Endodermal cell (in vitro differentiated cells): ENCODE data around the gene DTNBP1. TPM values are rescaled to one million over a fixed set of nuclear protein-coding genes. Genes with fewer than 3 reads are reported as not detected.

Experiments used
- DNase-seq: peaks from one replicate; pipeline ENCODE4 v3.0.0-alpha.2; 2017
- H3K27ac ChIP-seq: 2 replicates; pipeline ENCODE4 v1.5.1; 2013; ENCODE audit warnings: mild to moderate bottlenecking, low read depth, low read length, moderate library complexity
- H3K27me3 ChIP-seq: 2 replicates; pipeline ENCODE4 v1.6.1; 2013; ENCODE audit warnings: mild to moderate bottlenecking, low read length, moderate library complexity; ENCODE audit not compliant: insufficient read depth, control insufficient read depth, poor library complexity, severe bottlenecking
- H3K36me3 ChIP-seq: 2 replicates; pipeline ENCODE4 v1.7.0; 2013; ENCODE audit warnings: mild to moderate bottlenecking, low read length, moderate library complexity; ENCODE audit not compliant: control insufficient read depth, insufficient read depth
- H3K4me1 ChIP-seq: one replicate; pipeline ENCODE4 v1.7.0; 2013; ENCODE audit warnings: low read length; ENCODE audit not compliant: control insufficient read depth, insufficient read depth
- H3K4me3 ChIP-seq: 2 replicates; pipeline ENCODE4 v1.5.1; 2013; ENCODE audit warnings: mild to moderate bottlenecking, low read length, moderate library complexity
- H3K9ac ChIP-seq: 2 replicates; pipeline ENCODE4 v1.6.1; 2013; ENCODE audit warnings: mild to moderate bottlenecking, low read length, moderate library complexity; ENCODE audit not compliant: poor library complexity, severe bottlenecking; ENCODE audit errors: extremely low read depth
- H3K9me3 ChIP-seq: 2 replicates; pipeline ENCODE4 v1.6.1; 2013; ENCODE audit warnings: mild to moderate bottlenecking, low read length, moderate library complexity; ENCODE audit not compliant: control insufficient read depth
- H3K27ac Mint-ChIP-seq: 2 replicates; pipeline ENCODE4 v1.8.0; 2020; ENCODE audit warnings: mixed read lengths
- H3K27me3 Mint-ChIP-seq: 2 replicates; pipeline ENCODE4 v1.8.0; 2021; ENCODE audit warnings: mild to moderate bottlenecking, mixed read lengths; ENCODE audit not compliant: insufficient read depth
- H3K36me3 Mint-ChIP-seq: 2 replicates; pipeline ENCODE4 v1.8.0; 2020; ENCODE audit warnings: low read depth, mixed read lengths
- H3K4me1 Mint-ChIP-seq: 2 replicates; pipeline ENCODE4 v1.8.0; 2020; ENCODE audit warnings: mixed read lengths
- H3K4me3 Mint-ChIP-seq: 2 replicates; pipeline ENCODE4 v1.8.0; 2020; ENCODE audit warnings: mild to moderate bottlenecking, moderate library complexity, mixed read lengths
- H3K9me3 Mint-ChIP-seq: 2 replicates; pipeline ENCODE4 v1.8.0; 2020; ENCODE audit warnings: mild to moderate bottlenecking, mixed read lengths
- CTCF ChIP-seq: fragments of 200-600 bp; sonication (generic); conservative IDR thresholded peaks from 2 replicates; pipeline ENCODE4 v1.5.0; 2021; ENCODE audit warnings: antibody characterized with exemption, mild to moderate bottlenecking
- WGBS, 2 experiments: methylation state at CpG; one replicate each; pipeline versions ENCODE4 v1.1.5 to v1.1.7; 2013; ENCODE audit warnings: missing lambda C conversion rate in 2 of 2, mixed read lengths in 1 of 2; ENCODE audit not compliant: insufficient coverage in 1 of 2, insufficient read length in 1 of 2; 5-methylcytosine and 5-hydroxymethylcytosine counted together
- long read RNA-seq, 4 experiments: library from polyadenylated mRNA in 2 of 4; library from RNA in 1 of 4; library from capped mRNA in 1 of 4; stranded (forward) in 3 of 4; unstranded in 1 of 4; transcript quantifications; one replicate each; pipeline ENCODE4 v2.0.0, GENCODE V29; 2020 to 2021; ENCODE audit warnings: inconsistent platforms in 1 of 4
- polyA plus RNA-seq, 2 experiments: library from polyadenylated mRNA; stranded (reverse); fragments of 50-300 nt; gene quantifications; one replicate each; pipeline ENCODE4 v1.2.3, GENCODE V29; 2013
- total RNA-seq, 2 donors: library from RNA; stranded (reverse); fragmentation: NEBNext Ultra II Directional in 1 of 2; extraction: Animal tissue kit (Norgen Biotek cat#: 25700) in 1 of 2; gene quantifications; 2 replicates in 1 of 2; 3 replicates in 1 of 2; pipeline ENCODE4 v1.2.1, GENCODE V29; 2021

The DTNBP1 gene
- total RNA-seq = 10 to 100 TPM; 14.1 to 31.4 TPM
- 18.1 TPM for polyA plus RNA-seq (2013, experiment 1 of 2)
- polyA plus RNA-seq (2013, experiment 2 of 2) = 20.9 TPM
- long read RNA-seq, experiment 1, partial matches to known transcripts = 3 of 16 reads
- long read RNA-seq, experiment 1, other reads (novel, unspliced or antisense) = 13 of 16 reads
- long read RNA-seq, experiment 2, transcript DTNBP1-202 (10 exons, 1,403 nt) = major isoform, 31 of 50 reads
- long read RNA-seq, experiment 2, transcript DTNBP1-203 (9 exons, 1,359 nt) = minor isoform, 6 of 50 reads
- long read RNA-seq, experiment 2, partial matches to known transcripts = 0 of 50 reads
- long read RNA-seq, experiment 2, other reads (novel, unspliced or antisense) = 9 of 50 reads
- long read RNA-seq, experiment 3, transcript DTNBP1-202 (10 exons, 1,403 nt) = major isoform, 10 of 16 reads
- long read RNA-seq, experiment 3, partial matches to known transcripts = 0 of 16 reads
- long read RNA-seq, experiment 3, other reads (novel, unspliced or antisense) = 3 of 16 reads
- long read RNA-seq, experiment 4, transcript DTNBP1-202 (10 exons, 1,403 nt) = major isoform, 92 of 143 reads
- long read RNA-seq, experiment 4, transcript DTNBP1-203 (9 exons, 1,359 nt) = minor isoform, 9 of 143 reads
- long read RNA-seq, experiment 4, transcript DTNBP1-212 (8 exons, 1,305 nt) = minor isoform, 5 of 143 reads
- long read RNA-seq, experiment 4, transcript DTNBP1-207 (10 exons, 1,404 nt) = minor isoform, 12 of 143 reads
- long read RNA-seq, experiment 4, partial matches to known transcripts = 3 of 143 reads
- long read RNA-seq, experiment 4, other reads (novel, unspliced or antisense) = 21 of 143 reads

DNA sequence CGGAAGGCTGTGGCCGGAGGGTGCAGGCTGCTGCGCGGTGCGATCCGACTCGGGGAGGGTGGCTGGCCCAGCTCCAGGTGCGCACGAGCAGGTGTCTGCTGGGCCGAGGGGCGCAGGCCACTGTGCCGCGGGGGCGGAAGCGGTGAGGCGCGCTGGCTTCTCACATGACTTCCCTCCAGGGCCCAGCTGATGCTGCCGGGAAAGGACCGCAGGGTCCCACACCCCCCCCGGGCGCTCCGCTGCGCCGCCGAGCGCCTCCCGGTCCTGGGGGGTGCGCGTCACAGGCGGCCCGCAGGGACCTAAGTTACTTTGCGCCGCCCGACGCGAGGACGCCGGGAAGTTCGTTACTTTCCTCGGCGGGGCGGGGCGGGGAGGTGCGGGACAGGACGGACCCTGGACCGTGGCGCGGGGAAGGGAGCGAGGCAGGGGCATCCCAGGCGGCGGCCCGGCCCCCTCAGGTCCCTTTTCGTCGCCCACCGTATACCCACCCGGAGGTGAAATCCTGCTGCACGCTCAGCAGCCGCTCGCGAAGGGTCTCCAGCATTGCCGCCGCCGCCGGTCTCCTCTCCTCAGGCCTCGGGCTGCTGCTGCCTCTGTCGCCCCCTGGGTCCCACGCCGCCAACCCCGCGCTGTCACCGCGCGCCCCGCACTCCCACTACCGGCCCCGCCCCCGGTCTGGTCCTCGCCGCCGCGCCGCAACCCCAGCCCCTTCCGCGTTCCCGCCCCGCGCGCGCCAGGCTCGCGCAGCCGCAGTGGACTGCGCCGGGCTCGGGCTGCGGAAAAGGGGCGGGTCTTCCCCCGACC lies at the start of gene DTNBP1:
Gene DTNBP1, minus strand, starts transcription at position 703 of the 804 bp plus-strand sequence. Its CDS starts 159 bp downstream, at position 544.
- Histone ChIP-seq H3K36me3 (no peaks in the 10 kb centered on the region), H3K27ac (no peak within 1 kb of the TSS), H3K9ac (peak within 1 kb of the TSS; percentile 37), H3K27me3 (peaks cover 12% of the 10 kb centered on the region), H3K4me3 (peak within 1 kb of the TSS; percentile 85), H3K4me1 (no peaks in the 10 kb centered on the region), H3K9me3 (no peaks in the 10 kb centered on the region)
- Mint-ChIP-seq H3K4me1 (peaks cover 6% of the 10 kb centered on the region), H3K36me3 (peaks cover 3% of the 10 kb centered on the region), H3K9me3 (no peaks in the 10 kb centered on the region), H3K27me3 (peaks cover 32% of the 10 kb centered on the region), H3K27ac (peak within 1 kb of the TSS; percentile 61), H3K4me3 (peak within 1 kb of the TSS; percentile 73)
- 0 to 1% methylated on average over 26 to 98 of the region's 98 CpGs for WGBS, 2 experiments
- TF ChIP-seq CTCF = no peak
- peak; percentile 93 for DNase-seq

DNA sequence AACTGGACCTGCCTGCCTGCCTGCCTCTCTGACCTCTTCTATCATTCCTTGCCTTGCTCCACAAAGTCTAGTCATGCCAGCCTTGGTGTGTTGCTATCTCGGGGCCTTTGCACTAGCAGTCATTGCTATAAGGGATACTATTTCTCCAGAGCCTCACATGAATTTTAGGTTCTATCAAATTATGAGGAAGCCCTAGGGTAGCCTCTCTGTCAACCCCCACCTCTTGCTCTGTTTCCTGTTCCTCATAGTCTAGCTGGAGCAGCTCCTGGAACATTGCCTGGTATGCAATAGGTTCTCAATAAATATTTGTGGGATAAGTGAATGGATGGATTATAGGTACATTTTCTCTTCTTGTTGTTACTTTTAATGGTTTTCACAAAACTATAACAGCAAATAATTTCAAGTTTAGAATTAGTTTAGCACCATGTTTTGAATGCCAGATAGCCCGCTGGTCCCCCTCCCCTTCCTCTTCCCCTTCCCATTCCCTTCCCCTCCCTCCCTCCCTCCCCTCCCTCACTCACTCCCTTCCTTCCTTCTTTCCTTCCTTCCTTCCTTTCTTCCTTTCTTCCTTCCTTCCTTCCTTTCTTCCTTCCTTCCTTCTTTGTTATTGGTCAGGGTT lies 46.9 kb upstream of the DTNBP1 start:
- Mint-ChIP-seq H3K36me3 (no peaks in the 10 kb centered on the region), H3K4me3 (no peak overlapping the region), H3K9me3 (peaks cover 4% of the 10 kb centered on the region), H3K4me1 (no peaks in the 10 kb centered on the region), H3K27ac (no peak overlapping the region), H3K27me3 (peaks cover 2% of the 10 kb centered on the region)
- 92 to 100% methylated on average over 1 to 2 of the region's 2 CpGs for WGBS, 2 experiments
- Histone ChIP-seq H3K4me3 (no peak overlapping the region), H3K9me3 (no peaks in the 10 kb centered on the region), H3K36me3 (no peaks in the 10 kb centered on the region), H3K9ac (no peak overlapping the region), H3K4me1 (no peaks in the 10 kb centered on the region), H3K27ac (no peak overlapping the region), H3K27me3 (no peaks in the 10 kb centered on the region)
- DNase-seq = no peak
- no peak for TF ChIP-seq CTCF

DNA sequence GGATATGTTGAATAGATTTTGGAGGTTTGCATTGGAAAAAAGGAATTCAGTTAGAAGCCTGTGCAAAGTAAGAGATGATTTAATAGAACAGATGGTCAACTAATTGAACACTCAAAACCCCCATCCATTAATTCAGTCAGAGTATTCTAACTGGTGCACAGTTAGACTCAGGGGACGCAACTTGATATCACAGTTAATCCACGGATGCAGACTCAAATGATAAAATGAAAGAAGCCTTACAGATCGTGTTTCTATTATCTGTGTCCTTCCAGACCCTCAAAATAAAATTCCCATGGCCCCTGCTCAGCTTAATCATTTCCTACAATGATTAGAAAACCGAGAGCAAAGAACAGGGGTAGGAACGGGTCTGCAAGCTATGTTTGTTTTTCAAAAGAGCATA lies 45.4 kb upstream of the DTNBP1 start:
- Mint-ChIP-seq H3K27me3 (peaks cover 2% of the 10 kb centered on the region), H3K36me3 (no peaks in the 10 kb centered on the region), H3K27ac (no peak overlapping the region), H3K4me3 (no peak overlapping the region), H3K9me3 (no peaks in the 10 kb centered on the region), H3K4me1 (no peaks in the 10 kb centered on the region)
- no peak overlapping the region for H3K9ac ChIP-seq
- no peak overlapping the region for H3K4me3 ChIP-seq
- no peak for DNase-seq
- no peaks in the 10 kb centered on the region for H3K27me3 ChIP-seq
- TF ChIP-seq CTCF = no peak
- H3K9me3 ChIP-seq = peaks cover 8% of the 10 kb centered on the region
- H3K36me3 ChIP-seq = no peaks in the 10 kb centered on the region
- 90 to 97% methylated on average over 3 to 5 of the region's 5 CpGs for WGBS, 2 experiments
- no peak overlapping the region for H3K27ac ChIP-seq
- no peaks in the 10 kb centered on the region for H3K4me1 ChIP-seq
